SK-N-SH (cell line): ENCODE measurements around the gene WWP2. TPM values are rescaled to one million over a fixed set of nuclear protein-coding genes. Genes with fewer than 3 reads are reported as not detected.

Experiments used
- CTCF ChIA-PET: fragments of 300-600, 350-600 bp; formaldehyde crosslinking; extraction: SDS; loops from one replicate; lab custom pipeline; 2021; lab: Yijun Ruan, JAX
- POLR2A ChIA-PET: fragments of 350-600 bp; sonication (Branson Sonifier 250); formaldehyde crosslinking; extraction: SDS; loops from one replicate; lab custom pipeline; 2020; ENCODE audit warnings: antibody characterized with exemption, inconsistent platforms; lab: Yijun Ruan, JAX
- DNase-seq: peaks from one replicate; pipeline ENCODE4 v3.0.0; 2012
- H2AFZ ChIP-seq: fragments of 200-600 bp; sonication (generic); 2 replicates; pipeline ENCODE4 v1.8.1; 2016; ENCODE audit warnings: antibody characterized with exemption, mild to moderate bottlenecking, low read depth
- H3F3A ChIP-seq: fragments of 200-600 bp; sonication (generic); replicated peaks from 2 replicates; pipeline ENCODE3; 2016; ENCODE audit warnings: antibody characterized with exemption, mild to moderate bottlenecking; ENCODE audit not compliant: insufficient read depth
- H3K27ac ChIP-seq, 2 experiments: fragments of 200-500 bp in 1 of 2; fragments of 200-600 bp in 1 of 2; sonication (Bioruptor generic) in 1 of 2; sonication (generic), shearing (Covaris generic) in 1 of 2; 2 replicates each; pipeline versions ENCODE4 v1.5.1 to v1.6.1; 2014 to 2016; ENCODE audit warnings: low read depth in 2 of 2, inconsistent platforms in 1 of 2, low read length in 1 of 2, mild to moderate bottlenecking in 1 of 2, mixed read lengths in 1 of 2
- H3K27me3 ChIP-seq: fragments of 200-600 bp; sonication (generic), shearing (Covaris generic); 2 replicates; pipeline ENCODE4 v1.6.1; 2016; ENCODE audit warnings: mixed run types; ENCODE audit not compliant: insufficient read depth
- H3K36me3 ChIP-seq, 2 experiments: fragments of 200-500 bp in 1 of 2; fragments of 200-600 bp in 1 of 2; sonication (Bioruptor generic) in 1 of 2; sonication (generic) in 1 of 2; replicated peaks in 1 of 2; 2 replicates each; pipeline versions ENCODE3 to v1.5.1; 2014 to 2016; ENCODE audit warnings: low read length in 1 of 2, mild to moderate bottlenecking in 1 of 2; ENCODE audit not compliant: insufficient read depth in 2 of 2, control insufficient read depth in 1 of 2
- H3K4me1 ChIP-seq, 2 experiments: fragments of 200-500 bp in 1 of 2; fragments of 200-600 bp in 1 of 2; sonication (Bioruptor generic) in 1 of 2; sonication (generic), shearing (Covaris generic) in 1 of 2; 2 replicates each; pipeline versions ENCODE4 v1.5.1 to v1.6.1; 2014 to 2016; ENCODE audit warnings: low read depth in 1 of 2, low read length in 1 of 2, mixed run types in 1 of 2; ENCODE audit not compliant: insufficient read depth in 2 of 2, control insufficient read depth in 1 of 2
- H3K4me2 ChIP-seq: fragments of 200-600 bp; sonication (generic), shearing (Covaris generic); 2 replicates; pipeline ENCODE4 v1.6.1; 2017; ENCODE audit warnings: mixed run types
- H3K4me3 ChIP-seq, 2 experiments: fragments of 200-500 bp in 1 of 2; fragments of 200-600 bp in 1 of 2; sonication (Bioruptor generic) in 1 of 2; sonication (generic), shearing (Covaris generic) in 1 of 2; 2 replicates each; pipeline versions ENCODE4 v1.5.1 to v1.8.1; 2014 to 2016; ENCODE audit warnings: low read depth in 2 of 2, inconsistent platforms in 1 of 2, low read length in 1 of 2, mild to moderate bottlenecking in 1 of 2, mixed read lengths in 1 of 2, moderate library complexity in 1 of 2
- H3K79me2 ChIP-seq: fragments of 200-600 bp; sonication (generic); 2 replicates; pipeline ENCODE4 v1.8.1; 2017; ENCODE audit warnings: mild to moderate bottlenecking; ENCODE audit not compliant: insufficient read depth
- H3K9ac ChIP-seq: fragments of 200-600 bp; sonication (generic); 2 replicates; pipeline ENCODE4 v1.6.1; 2017; ENCODE audit warnings: mixed run types
- H3K9me2 ChIP-seq: fragments of 200-600 bp; sonication (generic); 2 replicates; pipeline ENCODE4 v1.6.1; 2017; ENCODE audit warnings: mixed run types
- H3K9me3 ChIP-seq: fragments of 200-600 bp; sonication (generic); 2 replicates; pipeline ENCODE4 v1.6.1; 2017; ENCODE audit warnings: mixed run types, mild to moderate bottlenecking, moderate library complexity
- H4K20me1 ChIP-seq: fragments of 200-600 bp; sonication (generic); 2 replicates; pipeline ENCODE4 v1.6.1; 2017; ENCODE audit warnings: mild to moderate bottlenecking, mixed run types; ENCODE audit not compliant: insufficient read depth
- CTCF ChIP-seq: fragments of 200-600 bp; sonication (generic); IDR thresholded peaks from 2 replicates; pipeline ENCODE4 v1.6.1; 2017; ENCODE audit warnings: antibody characterized with exemption, mild to moderate bottlenecking, moderate library complexity
- FOXJ3 ChIP-seq: sonication (generic); formaldehyde crosslinking; IDR thresholded peaks from 2 replicates; pipeline ENCODE4 v1.5.1; 2020; ENCODE audit warnings: mild to moderate bottlenecking, missing genetic modification reagents
- FOXM1 ChIP-seq: IDR thresholded peaks from 2 replicates; pipeline ENCODE4 v1.4.0; 2012; ENCODE audit warnings: low read depth, mild to moderate bottlenecking
- GABPA ChIP-seq: IDR thresholded peaks from 2 replicates; pipeline ENCODE4 v1.4.0; 2012; ENCODE audit warnings: low read depth, mild to moderate bottlenecking
- GATA2 ChIP-seq: sonication (generic); formaldehyde crosslinking; IDR thresholded peaks from 2 replicates; pipeline ENCODE4 v1.5.0; 2020; ENCODE audit warnings: mild to moderate bottlenecking, missing genetic modification reagents
- NRF1 ChIP-seq: IDR thresholded peaks from 2 replicates; pipeline ENCODE4 v1.6.1; 2012; ENCODE audit warnings: low read depth, mild to moderate bottlenecking, low read length
- RCOR1 ChIP-seq: fragments of 150-350 bp; IDR thresholded peaks from 2 replicates; pipeline ENCODE4 v1.6.1; 2017; ENCODE audit warnings: antibody characterized with exemption, low read length
- RXRA ChIP-seq: IDR thresholded peaks from 2 replicates; pipeline ENCODE4 v1.4.0; 2012; ENCODE audit warnings: low read depth, mild to moderate bottlenecking, borderline replicate concordance
- SIN3A ChIP-seq: IDR thresholded peaks from 2 replicates; pipeline ENCODE4 v1.6.1; 2012; ENCODE audit warnings: low read depth, mild to moderate bottlenecking, low read length, moderate library complexity, borderline replicate concordance
- SMC3 ChIP-seq: IDR thresholded peaks from 2 replicates; pipeline ENCODE4 v1.6.1; 2012; ENCODE audit warnings: low read depth, low read length, improper control_type of control experiment
- TAF1 ChIP-seq: IDR thresholded peaks from 2 replicates; pipeline ENCODE4 v1.6.1; 2012; ENCODE audit warnings: low read depth, mild to moderate bottlenecking, low read length, moderate library complexity, borderline replicate concordance
- TCF12 ChIP-seq: IDR thresholded peaks from 2 replicates; pipeline ENCODE4 v1.4.0; 2012
- USF1 ChIP-seq: IDR thresholded peaks from 2 replicates; pipeline ENCODE4 v1.4.0; 2012; ENCODE audit warnings: low read depth, borderline replicate concordance
- WGBS: methylation state at CpG from one replicate; pipeline ENCODE4 v1.1.6; 2017; ENCODE audit warnings: low lambda C conversion rate; 5-methylcytosine and 5-hydroxymethylcytosine counted together
- polyA plus RNA-seq, 3 experiments: library from polyadenylated mRNA; depleted of rRNA; stranded (reverse); fragments of >200 nt; gene quantifications; 2 replicates each; pipeline ENCODE4 v1.2.3, GENCODE V29; 2012
- TF ChIP-seq, protein P1 (sequence below): IDR thresholded peaks from 2 replicates; pipeline ENCODE4 v1.4.0; 2012; ENCODE audit warnings: low read depth, borderline replicate concordance
- TF ChIP-seq, protein P2 (sequence below): IDR thresholded peaks from 2 replicates; pipeline ENCODE4; 2012

WWP2 gene
- polyA plus RNA-seq, 1 of the 3 experiments (the other 2 are of a cell fraction) = 13.3 TPM

DNA sequence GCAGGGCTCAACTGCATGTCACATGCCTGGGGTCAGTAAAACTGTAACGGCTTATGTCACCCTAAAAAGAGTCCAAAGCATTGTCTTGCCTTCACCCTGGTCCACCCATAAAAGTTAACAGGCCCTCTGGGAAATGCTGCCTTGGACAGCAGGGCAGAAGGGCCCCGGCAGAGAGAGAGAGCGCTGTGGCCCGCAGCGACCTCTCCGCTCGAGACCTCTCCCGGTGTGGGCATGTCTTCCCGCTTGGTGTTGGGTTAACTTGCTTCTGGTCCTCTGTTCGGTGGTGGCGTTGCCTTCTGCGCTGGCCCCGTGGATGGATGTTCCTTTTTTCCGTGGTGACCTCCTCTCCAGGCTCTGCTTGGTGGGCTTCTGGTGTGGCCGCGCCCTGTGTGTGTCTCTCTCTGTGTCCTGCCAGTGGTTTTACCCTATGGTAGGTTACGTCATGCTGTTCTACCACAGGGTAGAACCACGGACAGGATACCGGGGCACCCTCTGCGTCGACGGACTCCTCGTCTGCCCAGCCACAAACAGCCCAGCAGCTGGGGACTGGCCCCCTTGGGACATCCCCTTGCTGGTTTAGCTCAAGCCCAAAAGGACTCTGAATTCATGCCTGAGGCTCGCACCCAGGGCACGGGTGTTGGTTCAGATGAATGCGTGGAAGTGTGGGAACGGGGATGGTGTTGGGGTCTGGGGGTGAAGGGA is 170.7 kb downstream of the WWP2 start:
- H3K36me3 ChIP-seq = peaks cover 2 to 34% of the 10 kb centered on the region in 2 experiments

More for the DNA sequence above, 170.7 kb downstream of the WWP2 start:
- ChIA-PET CTCF (interaction anchor here (9.3 kb wide), 1 partner anchor 136 kb away, joined by 65 read pairs; no protein-coding TSS in a partner anchor), POLR2A (no interaction called here)
- H3K4me3 ChIP-seq = no peak overlapping the region
- no peak overlapping the region for H3K27ac ChIP-seq
- no peak overlapping the region for H3K4me2 ChIP-seq
- no peaks in the 10 kb centered on the region for H3K9me2 ChIP-seq
- DNase-seq = no peak
- H3K4me1 ChIP-seq = no peaks in the 10 kb centered on the region; a peak in 1 of 4 replicates
- H3K9ac ChIP-seq = no peak overlapping the region
- H3F3A ChIP-seq = no peaks in the 10 kb centered on the region
- no peak for TF ChIP-seq CTCF
- TF ChIP-seq NRF1 = no peak
- no peak for TF ChIP-seq USF1
- TF ChIP-seq RCOR1 = no peak
- TF ChIP-seq FOXJ3 (CRISPR knock-in tag) = no peak
- no peak for TF ChIP-seq GATA2
- TF ChIP-seq GABPA = no peak
- TF ChIP-seq, protein P1, sequence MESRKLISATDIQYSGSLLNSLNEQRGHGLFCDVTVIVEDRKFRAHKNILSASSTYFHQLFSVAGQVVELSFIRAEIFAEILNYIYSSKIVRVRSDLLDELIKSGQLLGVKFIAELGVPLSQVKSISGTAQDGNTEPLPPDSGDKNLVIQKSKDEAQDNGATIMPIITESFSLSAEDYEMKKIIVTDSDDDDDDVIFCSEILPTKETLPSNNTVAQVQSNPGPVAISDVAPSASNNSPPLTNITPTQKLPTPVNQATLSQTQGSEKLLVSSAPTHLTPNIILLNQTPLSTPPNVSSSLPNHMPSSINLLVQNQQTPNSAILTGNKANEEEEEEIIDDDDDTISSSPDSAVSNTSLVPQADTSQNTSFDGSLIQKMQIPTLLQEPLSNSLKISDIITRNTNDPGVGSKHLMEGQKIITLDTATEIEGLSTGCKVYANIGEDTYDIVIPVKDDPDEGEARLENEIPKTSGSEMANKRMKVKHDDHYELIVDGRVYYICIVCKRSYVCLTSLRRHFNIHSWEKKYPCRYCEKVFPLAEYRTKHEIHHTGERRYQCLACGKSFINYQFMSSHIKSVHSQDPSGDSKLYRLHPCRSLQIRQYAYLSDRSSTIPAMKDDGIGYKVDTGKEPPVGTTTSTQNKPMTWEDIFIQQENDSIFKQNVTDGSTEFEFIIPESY = no peak
- TF ChIP-seq SIN3A = no peak
- no peak for TF ChIP-seq SMC3
- no peak for TF ChIP-seq TAF1
- TF ChIP-seq TCF12 = no peak
- TF ChIP-seq FOXM1 = no peak
- TF ChIP-seq, protein P2, sequence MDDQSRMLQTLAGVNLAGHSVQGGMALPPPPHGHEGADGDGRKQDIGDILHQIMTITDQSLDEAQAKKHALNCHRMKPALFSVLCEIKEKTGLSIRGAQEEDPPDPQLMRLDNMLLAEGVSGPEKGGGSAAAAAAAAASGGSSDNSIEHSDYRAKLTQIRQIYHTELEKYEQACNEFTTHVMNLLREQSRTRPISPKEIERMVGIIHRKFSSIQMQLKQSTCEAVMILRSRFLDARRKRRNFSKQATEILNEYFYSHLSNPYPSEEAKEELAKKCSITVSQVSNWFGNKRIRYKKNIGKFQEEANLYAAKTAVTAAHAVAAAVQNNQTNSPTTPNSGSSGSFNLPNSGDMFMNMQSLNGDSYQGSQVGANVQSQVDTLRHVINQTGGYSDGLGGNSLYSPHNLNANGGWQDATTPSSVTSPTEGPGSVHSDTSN = no peak
- no peak for TF ChIP-seq RXRA
- 89% methylated on average over 27 of the region's 27 CpGs for WGBS
- no peaks in the 10 kb centered on the region for H3K27me3 ChIP-seq
- no peaks in the 10 kb centered on the region for H4K20me1 ChIP-seq
- no peak overlapping the region for H2AFZ ChIP-seq
- H3K79me2 ChIP-seq = no peaks in the 10 kb centered on the region
- H3K9me3 ChIP-seq = no peaks in the 10 kb centered on the region
